ENCODE results near the gene CABLES2. TPM values are rescaled to one million over a fixed set of nuclear protein-coding genes. Genes with fewer than 3 reads are reported as not detected.

CABLES2 gene
- total and polyA plus RNA-seq, 2 of the 4 experiments (the other 2 are of a cell fraction), result 1.4 to 5.1 TPM

DNA sequence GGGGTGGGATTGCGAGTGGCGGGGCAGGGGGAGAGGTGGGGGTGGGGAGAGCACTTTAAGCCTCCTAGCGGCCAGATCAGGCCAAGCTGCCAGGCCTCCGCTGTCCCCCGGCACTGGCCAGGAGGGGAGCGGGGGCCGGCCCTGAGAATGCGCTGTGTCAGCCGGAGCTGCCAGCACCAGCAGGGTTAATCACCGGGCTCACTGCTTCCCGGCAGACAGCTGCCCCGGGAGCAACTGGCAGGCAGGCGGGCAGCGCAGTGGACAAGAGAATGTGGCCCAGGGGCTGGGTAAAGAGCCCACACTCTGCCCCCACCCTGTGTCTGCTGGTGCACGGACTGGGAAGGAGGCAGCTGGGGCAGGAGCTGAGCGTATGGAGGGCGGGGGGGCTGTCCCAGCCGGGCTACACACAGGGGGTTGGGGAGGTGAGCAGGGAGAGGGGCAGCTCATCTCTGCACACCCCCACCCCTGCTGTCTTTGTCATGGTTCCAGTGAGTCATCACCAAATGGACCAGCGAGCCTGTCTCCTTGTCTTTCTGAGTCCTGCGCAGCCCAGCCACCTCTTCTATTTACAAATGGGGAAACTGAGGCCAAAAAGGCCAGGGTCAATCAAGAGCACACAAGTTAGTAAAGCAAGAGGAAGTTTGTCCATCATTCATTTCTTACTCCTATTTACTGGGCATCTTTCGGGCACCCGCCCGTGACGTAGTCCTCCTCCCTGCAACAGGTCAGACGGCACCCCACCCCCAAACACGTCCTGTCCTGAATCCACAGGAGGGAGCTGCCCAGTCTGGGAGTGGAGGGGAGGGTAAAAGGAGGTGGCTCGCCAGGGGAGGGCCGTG lies 37.9 kb downstream of the CABLES2 start:
- H4K5ac ChIP-seq (ENCODE audit: low read depth, low read length), result peak overlapping the region; percentile 69
- H2BK5ac ChIP-seq (ENCODE audit: low read depth, low read length, poor library complexity, severe bottlenecking), result no peak overlapping the region
- H3K9ac ChIP-seq (ENCODE audit: low read depth, low read length), result no peak overlapping the region
- peak; percentile 60 for ATAC-seq (ENCODE audit: low read depth)
- H3K4me1 ChIP-seq (ENCODE audit: control insufficient read depth, insufficient read depth, low read length), result peaks cover 36% of the 10 kb centered on the region
- no peak overlapping the region for H3K14ac ChIP-seq (replicated peaks; ENCODE audit: low read depth, low read length)
- H2BK15ac ChIP-seq (ENCODE audit: low read depth, low read length), result no peak overlapping the region
- peak overlapping the region; percentile 56 for H2AK9ac ChIP-seq (replicated peaks; ENCODE audit: low read depth, low read length, poor library complexity)
- H3K4me3 ChIP-seq (ENCODE audit: insufficient read depth, low read depth, low read length), result no peak overlapping the region
- TF ChIP-seq SMC3 (IDR thresholded peaks at IDR 0.05; ENCODE audit: low read depth, low read length) (no peak), MAFK (IDR thresholded peaks at IDR 0.05; ENCODE audit: low read depth, low read length) (peak; percentile 48; the same call in 1 of the 2 replicates), MAZ (IDR thresholded peaks at IDR 0.05; ENCODE audit: borderline replicate concordance, low read depth, low read length) (peak; percentile 17; the same call in 1 of the 2 replicates), BHLHE40 (IDR thresholded peaks at IDR 0.05; ENCODE audit: low read depth, low read length) (no peak), FOS (IDR thresholded peaks at IDR 0.05; ENCODE audit: low read depth, low read length) (0 out of 2 replicates have a peak, but pooled peaks have one; percentile 13)
- TF ChIP-seq, protein P1, sequence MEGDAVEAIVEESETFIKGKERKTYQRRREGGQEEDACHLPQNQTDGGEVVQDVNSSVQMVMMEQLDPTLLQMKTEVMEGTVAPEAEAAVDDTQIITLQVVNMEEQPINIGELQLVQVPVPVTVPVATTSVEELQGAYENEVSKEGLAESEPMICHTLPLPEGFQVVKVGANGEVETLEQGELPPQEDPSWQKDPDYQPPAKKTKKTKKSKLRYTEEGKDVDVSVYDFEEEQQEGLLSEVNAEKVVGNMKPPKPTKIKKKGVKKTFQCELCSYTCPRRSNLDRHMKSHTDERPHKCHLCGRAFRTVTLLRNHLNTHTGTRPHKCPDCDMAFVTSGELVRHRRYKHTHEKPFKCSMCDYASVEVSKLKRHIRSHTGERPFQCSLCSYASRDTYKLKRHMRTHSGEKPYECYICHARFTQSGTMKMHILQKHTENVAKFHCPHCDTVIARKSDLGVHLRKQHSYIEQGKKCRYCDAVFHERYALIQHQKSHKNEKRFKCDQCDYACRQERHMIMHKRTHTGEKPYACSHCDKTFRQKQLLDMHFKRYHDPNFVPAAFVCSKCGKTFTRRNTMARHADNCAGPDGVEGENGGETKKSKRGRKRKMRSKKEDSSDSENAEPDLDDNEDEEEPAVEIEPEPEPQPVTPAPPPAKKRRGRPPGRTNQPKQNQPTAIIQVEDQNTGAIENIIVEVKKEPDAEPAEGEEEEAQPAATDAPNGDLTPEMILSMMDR (conservative IDR thresholded peaks at IDR 0.05; ENCODE audit: low read depth, low read length), result peak; percentile 43
- peak overlapping the region; percentile 58 for H3K4me2 ChIP-seq (ENCODE audit: low read depth, low read length)
- H3K9me1 ChIP-seq (ENCODE audit: insufficient read depth, low read length), result peaks cover 8% of the 10 kb centered on the region; the same call in 1 of the 2 replicates
- no peak overlapping the region for H3K56ac ChIP-seq (ENCODE audit: extremely low read depth, insufficient read depth, low read length)
- H3K36me3 ChIP-seq (ENCODE audit: control insufficient read depth, insufficient read depth, low read length), result no peaks in the 10 kb centered on the region
- dilution Hi-C loops (cut with HindIII; ENCODE audit: low sequenced_read_pairs, unreplicated experiment), result no loop called here
- 0 out of 2 replicates have a peak overlapping the region, but pooled peaks have one; percentile 38 for H3K27ac ChIP-seq (ENCODE audit: insufficient read depth, low read length)
- peak overlapping the region; percentile 41; the same call in 1 of the 2 replicates for H4K91ac ChIP-seq (ENCODE audit: insufficient read depth, low read depth, low read length)
- peak overlapping the region; percentile 47; the same call in 1 of the 2 replicates for H2BK20ac ChIP-seq (ENCODE audit: low read depth, low read length)
- peak; percentile 50 for DNase-seq
- no peaks in the 10 kb centered on the region for H3K9me3 ChIP-seq (ENCODE audit: control insufficient read depth, insufficient read depth, low read length)
- H3K4ac ChIP-seq (ENCODE audit: low read depth, low read length), result peak overlapping the region; percentile 72
- WGBS, 2 experiments (ENCODE audit: extremely low coverage in 2 of 2, insufficient read length in 1 of 2), result 14% methylated on average over 7 of the region's 28 CpGs; no CpG with 5 or more reads in 1 of the 2 experiments
- no peaks in the 10 kb centered on the region for H3K27me3 ChIP-seq (ENCODE audit: control insufficient read depth, insufficient read depth, low read length)
- in situ Hi-C loops (cut with MboI; ENCODE audit: low sequenced_read_pairs), result no loop called here
- BruUV-seq (replicated peaks), result no TSS peak
- ChIA-PET POLR2A (ENCODE audit: unreplicated experiment) (interaction anchor here (0.5 to 0.6 kb wide), 2 partner anchors 203 to 584 kb away, joined by 3 to 7 read pairs; no protein-coding TSS in a partner anchor), CTCF (interaction anchor here (0.7 to 2.2 kb wide), 5 partner anchors 11 to 67 kb away, joined by 3 to 8 read pairs (median 4); partner anchors contain the start of gene ADRM1)
- H3K79me1 ChIP-seq (ENCODE audit: low read depth in 1 of 2, low read length in 2 of 2), result no peaks in the 10 kb centered on the region
- peak overlapping the region; percentile 54 for H3K18ac ChIP-seq (ENCODE audit: low read depth, low read length)
- peaks cover 22% of the 10 kb centered on the region for H4K20me1 ChIP-seq (ENCODE audit: insufficient read depth, low read length)
- peak overlapping the region; percentile 32 for H2AK5ac ChIP-seq (ENCODE audit: low read depth, low read length)
- peak overlapping the region; percentile 76 for H2AFZ ChIP-seq (replicated peaks; ENCODE audit: low read length, poor library complexity)
- H3K23ac ChIP-seq (ENCODE audit: low read depth, low read length), result no peak overlapping the region
- H2BK120ac ChIP-seq (ENCODE audit: low read depth, low read length), result peak overlapping the region; percentile 80; the same call in 1 of the 2 replicates
- peak overlapping the region in 1 of 2 experiments; percentile 22; a peak in 1 of 4 replicates for H4K8ac ChIP-seq (ENCODE audit: low read depth in 2 of 2, low read length in 2 of 2)
- intact Hi-C loops (cut with micrococcal nuclease), result no loop called here

Measured in IMR-90 (cell line).